ENCODE results near the gene FBXO2. TPM values are rescaled to one million over a fixed set of nuclear protein-coding genes. Genes with fewer than 3 reads are reported as not detected.

FBXO2 gene
- total and polyA plus RNA-seq, 2 experiments from 2014 or later = 20.9 to 28.3 TPM

GRCh38 chr1:11685210-11685752 is 31.1 kb upstream of the FBXO2 start:
- no peak for DNase-seq (ENCODE audit: low read depth in 1 of 2, low spot score in 1 of 2)
- H3K4me1 ChIP-seq (ENCODE audit: low read depth) = no peaks in the 10 kb centered on the region
- H3K27ac ChIP-seq = no peak overlapping the region
- H3K27me3 ChIP-seq = peaks cover 9% of the 10 kb centered on the region
- H3K9me3 ChIP-seq (ENCODE audit: low read depth) = no peaks in the 10 kb centered on the region
- no peaks in the 10 kb centered on the region for H3K36me3 ChIP-seq
- H3K4me3 ChIP-seq = no peak overlapping the region
- no peak for TF ChIP-seq CTCF (IDR thresholded peaks at IDR 0.05; ENCODE audit: low read depth, low read length)

- no peak for DNase-seq (ENCODE audit: low read depth in 1 of 2, low spot score in 1 of 2)
- no peaks in the 10 kb centered on the region for H3K27me3 ChIP-seq
- no peak overlapping the region for H3K27ac ChIP-seq
- no peaks in the 10 kb centered on the region for H3K4me1 ChIP-seq (ENCODE audit: low read depth)
- no peak overlapping the region for H3K4me3 ChIP-seq
- no peaks in the 10 kb centered on the region for H3K9me3 ChIP-seq (ENCODE audit: low read depth)
- H3K36me3 ChIP-seq = no peaks in the 10 kb centered on the region
- no peak for TF ChIP-seq CTCF (IDR thresholded peaks at IDR 0.05; ENCODE audit: low read depth, low read length)
These were observed 29.8 kb upstream of the FBXO2 start for GRCh38 chr1:11684070-11684469.

- no peaks in the 10 kb centered on the region for H3K36me3 ChIP-seq
- no peak for TF ChIP-seq CTCF (IDR thresholded peaks at IDR 0.05; ENCODE audit: low read depth, low read length)
- H3K27ac ChIP-seq = no peak overlapping the region
- no peaks in the 10 kb centered on the region for H3K27me3 ChIP-seq
- H3K4me3 ChIP-seq = no peak overlapping the region
- no peak for DNase-seq (ENCODE audit: low read depth in 1 of 2, low spot score in 1 of 2)
- no peaks in the 10 kb centered on the region for H3K4me1 ChIP-seq (ENCODE audit: low read depth)
- no peaks in the 10 kb centered on the region for H3K9me3 ChIP-seq (ENCODE audit: low read depth)
These were observed 28.6 kb upstream of the FBXO2 start for GRCh38 chr1:11682799-11683198.

- Histone ChIP-seq H3K9me3 (ENCODE audit: low read depth) (no peaks in the 10 kb centered on the region), H3K4me3 (no peak overlapping the region), H3K36me3 (no peaks in the 10 kb centered on the region), H3K27me3 (no peaks in the 10 kb centered on the region), H3K4me1 (ENCODE audit: low read depth) (no peaks in the 10 kb centered on the region), H3K27ac (no peak overlapping the region)
- no peak for DNase-seq (ENCODE audit: low read depth in 1 of 2, low spot score in 1 of 2)
- no peak for TF ChIP-seq CTCF (IDR thresholded peaks at IDR 0.05; ENCODE audit: low read depth, low read length)
These were observed 28.1 kb upstream of the FBXO2 start for GRCh38 chr1:11682287-11682771.

- no peak for TF ChIP-seq CTCF (IDR thresholded peaks at IDR 0.05; ENCODE audit: low read depth, low read length)
- Histone ChIP-seq H3K4me1 (ENCODE audit: low read depth) (no peaks in the 10 kb centered on the region), H3K9me3 (ENCODE audit: low read depth) (no peaks in the 10 kb centered on the region), H3K4me3 (peak within 1 kb of the TSS; percentile 77), H3K27ac (no peak within 1 kb of the TSS), H3K36me3 (no peaks in the 10 kb centered on the region), H3K27me3 (no peaks in the 10 kb centered on the region)
- peak; percentile 82 to 88 for DNase-seq (ENCODE audit: low read depth in 1 of 2, low spot score in 1 of 2)
These were observed 27.0 kb upstream of the FBXO2 start, which contains the start of gene MAD2L2 for GRCh38 chr1:11681071-11681771. TSS of gene MAD2L2 (minus strand) at chr1:11681148. CDS start at chr1:11680601, 547 bp downstream.
